Breast epithelium (tissue), 4 donors: ENCODE data around the gene FLACC1. TPM values are rescaled to one million over a fixed set of nuclear protein-coding genes. Genes with fewer than 3 reads are reported as not detected.

ENCODE experiments used
- DNase-seq, 2 donors: peaks; one replicate each; pipeline ENCODE4 v3.0.0-alpha.2; 2019; ENCODE audit warnings: low spot score in 2 of 2
- H3K27ac ChIP-seq, 2 donors: fragments of 200-600 bp; sonication (generic) in 1 of 2; one replicate each; pipeline ENCODE4 v1.5.1; 2016 to 2019; ENCODE audit warnings: mild to moderate bottlenecking in 1 of 2
- H3K27me3 ChIP-seq, 2 donors: fragments of 200-600 bp; sonication (generic) in 1 of 2; one replicate each; pipeline versions ENCODE4 v1.5.1 to v1.6.0; 2017 to 2019; ENCODE audit warnings: control low read depth in 1 of 2, mild to moderate bottlenecking in 1 of 2
- H3K36me3 ChIP-seq: fragments of 200-600 bp; one replicate; pipeline ENCODE4 v1.5.1; 2019
- H3K4me1 ChIP-seq, 2 donors: fragments of 200-600 bp; sonication (generic); one replicate each; pipeline ENCODE4 v1.5.1; 2016 to 2019; ENCODE audit warnings: control low read depth in 1 of 2
- H3K4me3 ChIP-seq, 3 donors: fragments of 200-600 bp; sonication (generic); 1 replicate in 2 of 3; 2 replicates in 1 of 3; pipeline ENCODE4 v1.5.1; 2016 to 2019; ENCODE audit warnings: mild to moderate bottlenecking in 3 of 3, moderate library complexity in 2 of 3
- H3K9me3 ChIP-seq, 2 donors: fragments of 200-600 bp; sonication (generic) in 1 of 2; one replicate each; pipeline ENCODE4 v1.5.1; 2016 to 2019; ENCODE audit warnings: control low read depth in 1 of 2
- POLR2A ChIP-seq: fragments of 450-650 bp; IDR thresholded peaks from one replicate; pipeline ENCODE4 v1.6.1; 2016; ENCODE audit warnings: antibody characterized with exemption, mild to moderate bottlenecking, moderate library complexity
- POLR2AphosphoS5 ChIP-seq, 3 donors: sonication (generic); formaldehyde crosslinking; IDR thresholded peaks; one replicate each; pipeline ENCODE4 v1.6.1; 2017; ENCODE audit warnings: antibody characterized with exemption in 3 of 3
- intact Hi-C: fragments of 100-400 bp; cut with DNase I; formaldehyde crosslinking; loops from one replicate; pipeline ENCODE4 v1.15.1; 2023; ENCODE audit warnings: low total_unique reads
- total RNA-seq, 3 donors: library from RNA; depleted of rRNA; stranded (reverse); fragments of >200 nt; gene quantifications; one replicate each; pipeline ENCODE4 v1.1.0, GENCODE V29; 2016
- TF ChIP-seq, protein P1 (sequence below), 3 donors: fragments of 450-650 bp; IDR thresholded peaks; one replicate each; pipeline ENCODE4 v1.5.1; 2016 to 2017; ENCODE audit warnings: antibody characterized with exemption in 3 of 3, mild to moderate bottlenecking in 3 of 3, moderate library complexity in 3 of 3

Gene FLACC1
- total RNA-seq, 3 donors from 2014 or later: 1.2 to 2.9 (median 1.6) TPM

DNA sequence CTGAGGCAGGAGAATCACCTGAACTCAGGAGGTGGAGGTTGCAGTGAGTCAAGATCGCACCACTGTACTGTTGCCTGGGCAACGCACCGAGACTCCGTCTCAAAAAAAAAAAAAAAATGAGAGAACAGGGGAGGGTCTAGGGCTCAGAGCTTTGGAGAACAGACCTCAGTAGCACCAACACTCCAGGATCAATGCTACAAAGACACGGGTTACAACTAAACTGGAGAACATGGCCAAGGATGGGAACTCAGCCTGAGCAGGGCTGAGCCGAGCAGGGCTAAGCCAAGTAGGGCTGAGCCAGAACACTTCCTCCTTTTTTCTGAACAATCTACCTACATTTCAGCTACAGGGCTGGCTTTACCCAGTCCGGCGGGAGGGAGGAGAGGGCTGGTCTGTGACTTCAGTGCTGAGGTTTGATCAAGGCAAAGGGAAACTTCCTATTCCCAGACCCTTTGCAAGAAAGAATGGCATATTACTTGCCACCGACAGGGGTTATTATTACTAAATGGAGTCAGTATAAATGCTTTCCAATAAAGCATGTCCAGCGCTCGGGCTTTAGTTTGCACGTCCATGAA is 99.7 kb downstream of the FLACC1 start:
- intact Hi-C loops: no loop called here
- Histone ChIP-seq H3K27me3 (no peaks in the 10 kb centered on the region), H3K9me3 (no peaks in the 10 kb centered on the region), H3K36me3 (no peaks in the 10 kb centered on the region), H3K4me1 (no peaks in the 10 kb centered on the region), H3K4me3 (peak overlapping the region; percentile 59 to 78 (median 65)), H3K27ac (peak overlapping the region; percentile 92 to 93)
- TF ChIP-seq POLR2A (no peak), POLR2AphosphoS5 (IDR thresholded peaks at IDR 0.05) (no peak)
- TF ChIP-seq, protein P1, sequence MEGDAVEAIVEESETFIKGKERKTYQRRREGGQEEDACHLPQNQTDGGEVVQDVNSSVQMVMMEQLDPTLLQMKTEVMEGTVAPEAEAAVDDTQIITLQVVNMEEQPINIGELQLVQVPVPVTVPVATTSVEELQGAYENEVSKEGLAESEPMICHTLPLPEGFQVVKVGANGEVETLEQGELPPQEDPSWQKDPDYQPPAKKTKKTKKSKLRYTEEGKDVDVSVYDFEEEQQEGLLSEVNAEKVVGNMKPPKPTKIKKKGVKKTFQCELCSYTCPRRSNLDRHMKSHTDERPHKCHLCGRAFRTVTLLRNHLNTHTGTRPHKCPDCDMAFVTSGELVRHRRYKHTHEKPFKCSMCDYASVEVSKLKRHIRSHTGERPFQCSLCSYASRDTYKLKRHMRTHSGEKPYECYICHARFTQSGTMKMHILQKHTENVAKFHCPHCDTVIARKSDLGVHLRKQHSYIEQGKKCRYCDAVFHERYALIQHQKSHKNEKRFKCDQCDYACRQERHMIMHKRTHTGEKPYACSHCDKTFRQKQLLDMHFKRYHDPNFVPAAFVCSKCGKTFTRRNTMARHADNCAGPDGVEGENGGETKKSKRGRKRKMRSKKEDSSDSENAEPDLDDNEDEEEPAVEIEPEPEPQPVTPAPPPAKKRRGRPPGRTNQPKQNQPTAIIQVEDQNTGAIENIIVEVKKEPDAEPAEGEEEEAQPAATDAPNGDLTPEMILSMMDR (IDR thresholded peaks at IDR 0.05): peak in 1 of 3 donors; percentile 17
- DNase-seq: no peak

DNA sequence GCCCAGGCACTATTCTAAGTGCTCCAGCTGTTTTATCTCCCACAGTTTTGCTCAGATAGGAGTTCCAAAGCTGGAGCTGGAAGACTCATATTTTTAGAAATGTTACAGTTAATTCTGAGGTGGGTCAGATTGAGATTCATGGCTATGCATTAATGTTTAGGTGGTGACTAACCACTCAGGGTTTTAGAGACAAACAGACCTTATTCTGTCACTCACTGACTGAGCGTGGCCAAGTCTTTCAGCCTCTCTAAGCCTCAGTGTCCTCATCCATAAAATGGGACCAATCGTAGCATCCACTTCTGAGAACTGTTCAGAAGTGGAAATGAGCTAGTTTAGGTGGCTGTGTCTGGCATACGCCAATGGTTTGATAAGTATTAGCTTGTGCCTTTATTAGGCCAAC is 101.1 kb downstream of the FLACC1 start:
- H3K36me3 ChIP-seq: no peaks in the 10 kb centered on the region
- H3K27ac ChIP-seq: no peak overlapping the region
- no peak overlapping the region for H3K4me3 ChIP-seq
- H3K27me3 ChIP-seq: no peaks in the 10 kb centered on the region
- H3K9me3 ChIP-seq: no peaks in the 10 kb centered on the region
- TF ChIP-seq, protein P1 (IDR thresholded peaks at IDR 0.05): no peak
- no peak for TF ChIP-seq POLR2A
- no peak for TF ChIP-seq POLR2AphosphoS5 (IDR thresholded peaks at IDR 0.05)
- no peak for DNase-seq
- intact Hi-C loops: no loop called here
- H3K4me1 ChIP-seq: no peaks in the 10 kb centered on the region

GRCh38 chr2:201255408-201256033 is 101.6 kb downstream of the FLACC1 start:
- DNase-seq: no peak
- Histone ChIP-seq H3K27ac (no peak overlapping the region), H3K36me3 (no peaks in the 10 kb centered on the region), H3K27me3 (no peaks in the 10 kb centered on the region), H3K9me3 (no peaks in the 10 kb centered on the region), H3K4me1 (no peaks in the 10 kb centered on the region), H3K4me3 (no peak overlapping the region)
- intact Hi-C loops: no loop called here
- TF ChIP-seq POLR2AphosphoS5 (IDR thresholded peaks at IDR 0.05) (no peak), POLR2A (no peak)
- TF ChIP-seq, protein P1 (IDR thresholded peaks at IDR 0.05): no peak

DNA sequence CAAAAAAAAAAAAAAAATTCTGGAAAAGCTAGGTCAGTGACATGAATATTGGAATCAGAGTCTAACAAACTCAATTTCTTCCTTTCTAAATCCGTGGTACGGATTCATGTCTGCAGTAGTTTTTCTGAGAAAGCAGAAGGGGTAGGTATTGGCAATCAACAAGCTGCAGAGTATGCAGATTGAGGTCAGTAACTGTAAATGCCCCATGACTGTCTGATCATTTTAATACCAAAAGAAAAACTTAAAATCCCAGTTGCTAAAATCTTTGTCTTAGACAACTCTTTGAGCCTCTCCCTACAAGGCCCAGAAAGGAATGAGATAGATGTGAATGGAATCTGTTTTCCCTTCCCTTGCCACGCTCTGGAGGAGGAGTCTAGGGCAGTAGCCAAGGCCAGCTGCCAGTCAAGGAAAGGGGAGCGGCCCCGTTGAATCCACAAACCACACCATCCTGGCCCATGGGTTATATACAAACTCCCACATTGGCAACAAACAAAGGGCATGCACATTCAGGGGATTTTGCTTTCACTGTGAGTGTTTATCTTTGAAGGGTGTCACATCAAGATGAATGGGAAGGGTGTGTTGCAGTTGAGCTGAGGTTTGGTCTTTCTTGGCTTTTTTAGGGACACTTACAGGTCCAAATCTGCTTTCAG is 102.9 kb downstream of the FLACC1 start:
- H3K9me3 ChIP-seq: no peaks in the 10 kb centered on the region
- no peaks in the 10 kb centered on the region for H3K27me3 ChIP-seq
- TF ChIP-seq POLR2A (no peak), POLR2AphosphoS5 (IDR thresholded peaks at IDR 0.05) (no peak)
- TF ChIP-seq, protein P1 (IDR thresholded peaks at IDR 0.05): no peak
- no peaks in the 10 kb centered on the region for H3K4me1 ChIP-seq
- intact Hi-C loops: no loop called here
- peak overlapping the region; percentile 41 to 54 for H3K27ac ChIP-seq
- no peak for DNase-seq
- H3K4me3 ChIP-seq: no peak overlapping the region
- no peaks in the 10 kb centered on the region for H3K36me3 ChIP-seq

GRCh38 chr2:201250741-201251140 is 106.4 kb downstream of the FLACC1 start:
- H3K27me3 ChIP-seq: no peaks in the 10 kb centered on the region
- no peaks in the 10 kb centered on the region for H3K36me3 ChIP-seq
- no peak overlapping the region for H3K27ac ChIP-seq
- H3K4me1 ChIP-seq: no peaks in the 10 kb centered on the region
- no peaks in the 10 kb centered on the region for H3K9me3 ChIP-seq
- no peak overlapping the region for H3K4me3 ChIP-seq
- intact Hi-C loops: no loop called here
- TF ChIP-seq POLR2AphosphoS5 (IDR thresholded peaks at IDR 0.05) (no peak), POLR2A (no peak)
- TF ChIP-seq, protein P1 (IDR thresholded peaks at IDR 0.05): no peak
- no peak for DNase-seq
